HL-60/S4 treated with phorbol 12-myristate 13-acetate at 8.2 ng/mL for 4 days and 3 days (cell line): ENCODE data around the gene PJA2.

Source experiments
- in situ Hi-C: fragments of 300-500 bp; cut with MboI; formaldehyde crosslinking; loops from 2 replicates; pipeline ENCODE4 v1.15.0; 2022; ENCODE audit warnings: low sequenced_read_pairs

PJA2 gene

GRCh38 chr5:109408991-109409843 lies 557 bp downstream of the PJA2 start:
- in situ Hi-C loops = no loop called here

GRCh38 chr5:109407913-109408312 lies 1.9 kb downstream of the PJA2 start:
- in situ Hi-C loops = no loop called here

DNA sequence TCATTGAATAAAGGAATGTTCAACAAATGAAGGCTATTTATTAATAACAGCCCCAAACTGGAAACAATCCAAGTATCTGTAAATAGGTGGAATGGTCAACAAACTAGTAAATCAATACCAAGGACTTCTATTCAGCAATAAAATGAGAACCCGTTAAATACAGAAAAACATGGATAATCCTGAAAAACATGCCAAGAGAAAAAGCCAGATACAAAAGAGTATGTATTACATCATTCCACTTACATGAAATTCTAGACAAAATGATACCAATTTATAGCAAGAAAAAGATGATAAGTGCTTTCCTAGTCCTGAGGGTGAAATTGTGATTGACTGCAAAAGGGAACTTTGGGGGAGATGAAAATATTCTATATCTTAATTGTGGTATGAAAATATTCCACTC lies 3.1 kb downstream of the PJA2 start:
- in situ Hi-C loops = no loop called here

GRCh38 chr5:109404428-109404960 lies 5.3 kb downstream of the PJA2 start:
- in situ Hi-C loops = no loop called here

- in situ Hi-C loops = no loop called here
These were observed 6.3 kb downstream of the PJA2 start for GRCh38 chr5:109403469-109403868.

DNA sequence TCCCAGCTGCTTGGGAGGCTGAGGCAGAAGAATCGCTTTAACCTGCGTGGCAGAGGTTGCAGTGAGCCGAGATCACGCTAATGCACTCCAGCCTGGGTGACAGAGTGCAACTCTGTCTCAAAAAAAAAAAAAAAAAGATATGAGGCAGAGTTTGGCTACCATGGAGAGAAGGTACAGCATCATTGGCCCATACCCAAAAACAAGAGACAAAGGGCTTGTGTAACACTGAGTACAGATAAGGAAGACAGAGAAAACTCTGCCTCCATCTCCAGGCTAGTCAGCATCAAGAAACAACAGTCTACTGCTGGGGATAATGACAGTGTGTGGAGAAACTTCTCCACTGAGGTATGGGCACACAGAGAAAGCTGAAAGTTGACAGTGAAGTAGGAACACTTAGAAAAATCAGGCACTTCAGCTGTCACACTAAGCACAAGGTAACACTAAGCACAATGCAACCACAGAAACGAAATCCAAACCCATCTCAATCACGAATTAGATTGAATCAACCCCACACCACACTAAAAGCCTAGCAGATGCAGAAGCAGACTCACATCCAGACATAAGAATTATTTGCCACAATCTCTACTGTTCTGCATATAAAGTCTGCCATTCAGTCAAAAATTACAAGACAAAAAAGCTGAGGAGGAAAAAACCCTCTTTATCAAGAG lies 10.5 kb downstream of the PJA2 start:
- in situ Hi-C loops = no loop called here

GRCh38 chr5:109396965-109397364 lies 12.8 kb downstream of the PJA2 start:
- in situ Hi-C loops = no loop called here

GRCh38 chr5:109394806-109395205 lies 15.0 kb downstream of the PJA2 start:
- in situ Hi-C loops = no loop called here

DNA sequence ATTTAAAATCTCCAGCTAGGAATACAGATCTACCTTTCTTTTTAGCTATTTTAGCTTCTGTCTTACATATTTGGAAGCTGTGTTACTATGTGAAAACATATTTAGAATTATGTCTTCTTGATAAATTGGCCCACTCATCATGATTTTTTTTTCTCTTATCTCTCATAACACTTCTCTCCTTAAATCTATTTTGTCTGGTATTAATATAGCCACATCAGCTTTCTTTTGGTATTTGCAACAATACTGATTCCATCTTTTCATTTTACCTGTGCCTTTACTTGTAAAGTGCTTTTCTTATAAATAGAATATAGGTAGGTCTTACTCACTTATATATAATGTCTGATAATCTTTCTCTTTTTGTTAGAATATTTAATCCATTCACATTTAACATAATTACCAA lies 19.6 kb downstream of the PJA2 start:
- in situ Hi-C loops = no loop called here

GRCh38 chr5:109388407-109388806 lies 21.4 kb downstream of the PJA2 start:
- in situ Hi-C loops = no loop called here

DNA sequence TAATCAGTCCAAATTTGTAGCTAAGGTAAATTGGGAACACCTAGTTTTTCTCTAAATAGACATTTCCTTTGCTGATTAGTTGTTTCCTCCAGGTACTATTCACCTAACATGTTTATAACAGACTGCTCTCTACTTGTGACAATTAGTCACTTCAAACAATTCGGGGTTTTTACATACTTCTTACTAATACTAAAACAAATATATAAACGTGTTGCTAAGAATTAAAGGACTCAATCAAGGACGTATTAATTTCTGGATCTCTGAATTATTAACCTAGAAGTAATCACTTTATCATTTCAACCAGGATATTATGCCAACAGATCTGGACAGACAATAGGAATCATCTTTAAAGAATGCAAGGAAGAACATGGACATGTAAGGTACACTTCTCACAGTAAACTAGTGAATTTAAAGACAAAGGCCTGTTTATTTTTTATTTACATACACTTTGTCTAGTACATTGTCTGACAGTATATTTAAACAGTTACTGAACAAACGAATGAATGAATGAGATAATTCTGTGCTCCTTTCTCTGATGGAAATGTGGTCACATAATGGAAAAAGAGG lies 22.3 kb downstream of the PJA2 start:
- in situ Hi-C loops = no loop called here

DNA sequence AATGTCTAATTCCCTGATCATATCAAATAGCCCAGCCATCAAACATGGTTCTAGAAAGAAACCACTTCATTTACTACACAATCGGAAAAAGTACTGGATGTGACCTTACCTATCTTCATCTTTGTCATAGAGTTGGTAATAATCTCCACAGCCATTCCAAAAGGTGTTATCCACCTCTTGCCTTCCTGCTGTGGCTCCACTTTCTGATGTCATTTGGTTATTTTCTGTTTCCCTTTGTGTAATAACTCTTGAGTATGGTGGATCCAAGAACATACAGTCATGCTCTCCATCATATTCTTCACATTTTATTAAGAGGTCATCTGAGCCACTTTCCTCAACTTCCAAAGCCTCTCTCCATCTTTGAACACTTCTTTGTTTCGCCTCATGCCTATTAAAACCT lies 31.7 kb downstream of the PJA2 start:
- in situ Hi-C loops = no loop called here

GRCh38 chr5:109374625-109375024 lies 35.1 kb downstream of the PJA2 start:
- in situ Hi-C loops = no loop called here

GRCh38 chr5:109373932-109374331 lies 35.8 kb downstream of the PJA2 start:
- in situ Hi-C loops = no loop called here

DNA sequence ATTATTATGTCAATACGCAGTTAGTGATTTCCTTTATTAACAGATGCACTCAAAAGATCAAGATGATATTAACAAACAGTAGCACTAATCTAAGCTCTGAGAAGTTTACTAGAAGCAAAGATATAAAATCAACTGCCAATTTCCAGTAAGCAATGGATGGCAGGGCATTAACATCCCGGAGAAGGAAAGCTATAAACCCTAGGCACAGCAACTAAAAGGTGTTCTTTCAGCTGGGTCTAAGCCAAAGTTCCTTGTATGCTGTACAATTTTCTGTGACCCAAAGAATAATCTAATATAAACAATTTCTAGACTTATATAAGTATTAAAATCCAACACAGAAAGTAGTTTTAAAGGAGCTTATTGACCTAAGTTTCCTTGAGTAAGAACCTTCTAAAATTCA lies 39.4 kb downstream of the PJA2 start:
- in situ Hi-C loops = no loop called here

- in situ Hi-C loops = no loop called here
These were observed 44.1 kb downstream of the PJA2 start for GRCh38 chr5:109365653-109366052.

DNA sequence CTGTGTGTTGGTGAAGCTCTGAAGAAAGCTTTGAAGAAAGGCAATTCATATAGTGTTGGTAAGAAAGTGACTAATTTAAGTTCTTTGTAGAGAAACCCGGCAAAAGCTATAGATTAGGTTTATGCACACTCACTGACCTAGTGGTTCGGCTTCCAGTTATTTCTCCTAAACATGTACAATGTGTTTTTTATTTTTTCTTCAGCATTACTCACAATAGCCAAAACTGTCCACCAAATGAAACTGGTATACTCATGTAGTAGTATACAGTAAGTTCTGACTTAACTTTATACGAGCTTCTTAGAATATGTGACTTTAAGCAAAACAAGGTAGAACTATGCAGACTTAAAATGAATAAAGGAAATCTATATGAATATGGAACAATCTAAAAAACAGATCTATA lies 44.8 kb downstream of the PJA2 start:
- in situ Hi-C loops = no loop called here

DNA sequence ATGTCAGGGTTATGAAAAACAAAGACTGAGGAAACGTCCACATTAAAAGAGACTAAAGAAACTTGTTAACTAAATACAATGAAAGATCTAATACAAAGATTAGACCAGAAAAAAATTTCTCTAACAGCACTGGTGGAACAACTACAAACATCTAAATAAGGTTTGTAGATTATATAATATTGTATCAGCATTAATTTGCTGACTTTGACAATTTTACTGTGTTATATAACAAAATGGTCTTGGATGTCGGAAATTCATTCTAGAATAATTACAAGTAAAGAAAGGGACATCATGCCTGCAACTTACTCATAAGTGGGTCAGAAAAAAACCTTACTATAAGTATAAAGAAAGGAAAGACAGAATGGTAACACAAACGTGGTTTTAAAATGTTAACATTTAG lies 50.1 kb downstream of the PJA2 start:
- in situ Hi-C loops = no loop called here

GRCh38 chr5:109357807-109358206 lies 52.0 kb downstream of the PJA2 start:
- in situ Hi-C loops = no loop called here

DNA sequence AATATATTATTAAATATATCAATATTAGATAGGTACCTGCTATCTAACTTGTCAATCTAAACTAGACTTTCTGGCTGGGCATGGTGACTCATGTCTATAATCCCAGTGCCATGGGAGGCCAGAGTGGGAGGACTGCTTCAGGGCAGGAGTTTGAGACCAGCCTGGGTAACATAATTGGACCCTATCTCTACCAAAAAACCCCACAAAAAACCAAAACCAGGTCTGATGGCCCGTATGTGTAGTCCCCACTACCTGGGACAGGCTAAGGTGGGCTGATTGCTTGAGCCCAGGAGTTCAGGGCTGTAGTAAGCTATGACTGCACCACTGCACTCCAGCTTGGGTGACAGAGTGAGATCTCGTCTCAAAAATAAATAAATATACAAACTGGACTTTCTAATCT lies 55.0 kb downstream of the PJA2 start:
- in situ Hi-C loops = no loop called here

DNA sequence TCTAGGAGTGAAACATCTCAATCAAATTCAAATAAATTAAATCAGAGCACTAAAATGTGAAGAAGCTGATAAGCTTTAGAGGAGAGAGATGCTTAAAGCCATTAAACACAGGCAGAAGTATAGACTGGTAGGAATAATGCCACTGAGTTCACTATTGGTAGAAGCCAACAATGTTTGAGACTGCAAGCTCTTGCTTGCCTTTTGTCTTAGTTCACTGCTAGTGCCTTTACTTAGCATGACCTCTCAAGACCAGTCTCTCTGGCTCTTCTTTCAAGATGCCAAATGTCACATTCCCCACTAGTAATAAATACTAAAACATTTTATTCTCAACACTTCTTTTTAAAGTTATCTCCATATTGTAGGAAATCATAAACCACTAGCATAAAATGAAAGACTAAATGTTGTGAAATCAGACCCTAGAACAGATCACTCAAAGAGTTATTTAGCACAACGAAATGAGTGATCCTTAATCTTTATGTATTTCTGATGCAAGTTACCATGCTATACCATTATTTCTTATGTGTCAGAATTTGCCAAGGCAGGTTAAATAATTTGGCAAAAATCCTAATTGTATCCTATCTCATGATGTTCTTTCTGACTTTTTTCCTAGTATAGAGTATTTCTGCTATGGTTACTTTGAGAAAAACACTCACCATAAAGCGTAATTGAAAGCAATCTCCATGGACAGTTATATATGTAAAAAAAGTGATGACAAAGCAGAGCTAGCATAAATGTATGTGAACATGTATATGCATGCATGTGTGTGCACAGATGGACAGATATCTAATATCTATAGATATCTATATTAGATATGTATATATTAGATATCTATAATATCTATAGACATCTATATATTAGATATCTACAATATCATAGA lies 57.5 kb downstream of the PJA2 start:
- in situ Hi-C loops = no loop called here
